Activated CD4-positive, alpha-beta T cell treated with anti-CD3 and anti-CD28 coated beads for 24 hours (primary cell): ENCODE measurements around the gene MCM3AP.

ENCODE experiments used
- DNase-seq, 2 donors: peaks; one replicate each; pipeline ENCODE4 v3.0.0-alpha.2; 2020; ENCODE audit warnings: low read depth in 2 of 2

Gene MCM3AP

GRCh38 chr21:46218906-46219590, 66.4 kb downstream of the MCM3AP start:
- no peak for DNase-seq

- no peak for DNase-seq
These were observed 67.8 kb downstream of the MCM3AP start for GRCh38 chr21:46217511-46218196.

GRCh38 chr21:46216132-46216747, 69.2 kb downstream of the MCM3AP start:
- no peak for DNase-seq

GRCh38 chr21:46215436-46216131, 69.8 kb downstream of the MCM3AP start:
- no peak for DNase-seq

- DNase-seq, result no peak
These were observed 70.7 kb downstream of the MCM3AP start for GRCh38 chr21:46214478-46215340.

- DNase-seq, result no peak
These were observed 71.7 kb downstream of the MCM3AP start for GRCh38 chr21:46213620-46214286.

- DNase-seq, result no peak
These were observed 72.5 kb downstream of the MCM3AP start for GRCh38 chr21:46212721-46213484.

- no peak for DNase-seq
These were observed 73.4 kb downstream of the MCM3AP start for GRCh38 chr21:46211786-46212720.

- no peak for DNase-seq
These were observed 74.0 kb downstream of the MCM3AP start for GRCh38 chr21:46211376-46211775.

- DNase-seq, result no peak
These were observed 74.9 kb downstream of the MCM3AP start for GRCh38 chr21:46210378-46211136.

GRCh38 chr21:46208761-46209721, 76.4 kb downstream of the MCM3AP start:
- DNase-seq, result no peak

GRCh38 chr21:46207920-46208591, 77.4 kb downstream of the MCM3AP start:
- no peak for DNase-seq

- DNase-seq, result no peak
These were observed 78.1 kb downstream of the MCM3AP start for GRCh38 chr21:46207006-46207919.

GRCh38 chr21:46206163-46207005, 79.0 kb downstream of the MCM3AP start:
- DNase-seq, result no peak

- DNase-seq, result no peak
These were observed 79.6 kb downstream of the MCM3AP start for GRCh38 chr21:46205766-46206162.
